Stimulated activated CD4-positive, alpha-beta T cell treated with anti-CD3 and anti-CD28 coated beads, Interleukin-12 subunit alpha, Interleukin-12 subunit beta, amount 100 ng/mL, for 24 hours (primary cell): Measurements from ENCODE around the gene COL8A1.
"Not testable (repeated sequence)": the region's sequence is repeated elsewhere in the genome, so short reads cannot be mapped to it uniquely, and the experiment has no call there.

Experiments
- DNase-seq, 2 experiments: peaks; one replicate each; pipeline ENCODE4 v3.0.0-alpha.2; 2020; ENCODE audit warnings: low read depth in 2 of 2

COL8A1 gene

GRCh38 chr3:99799422-99799821 is 161.0 kb downstream of the COL8A1 start:
- no peak for DNase-seq

- no peak for DNase-seq
Observed at GRCh38 chr3:99803297-99803696, 164.9 kb downstream of the COL8A1 start.

- DNase-seq: no peak
Observed at GRCh38 chr3:99805160-99805559, 166.8 kb downstream of the COL8A1 start.

GRCh38 chr3:99808163-99808794 is 169.9 kb downstream of the COL8A1 start:
- DNase-seq: no peak

GRCh38 chr3:99809565-99809964 is 171.2 kb downstream of the COL8A1 start:
- no peak for DNase-seq

- no peak for DNase-seq
Observed at GRCh38 chr3:99810403-99810802, 172.0 kb downstream of the COL8A1 start.

- no peak for DNase-seq
Observed at GRCh38 chr3:99817047-99817436, 178.6 kb downstream of the COL8A1 start.

GRCh38 chr3:99817437-99818240 is 179.2 kb downstream of the COL8A1 start, which contains the start of gene CMSS1:
CMSS1 (plus strand) TSS chr3:99817862.
- DNase-seq: peak; percentile 90 to 94

- DNase-seq: no peak
Observed at GRCh38 chr3:99818818-99819217, 180.4 kb downstream of the COL8A1 start.

- DNase-seq: no peak
Observed at GRCh38 chr3:99823723-99824711, 185.6 kb downstream of the COL8A1 start.

GRCh38 chr3:99825004-99825640 is 186.7 kb downstream of the COL8A1 start:
- no peak for DNase-seq

- no peak for DNase-seq
Observed at GRCh38 chr3:99829844-99830243, 191.4 kb downstream of the COL8A1 start.

- no peak for DNase-seq
Observed at GRCh38 chr3:99833617-99834205, 195.3 kb downstream of the COL8A1 start.

- DNase-seq: no peak
Observed at GRCh38 chr3:99834211-99834957, 196.0 kb downstream of the COL8A1 start.

GRCh38 chr3:99836681-99837080 is 198.3 kb downstream of the COL8A1 start:
- no peak for DNase-seq

- no peak for DNase-seq
Observed at GRCh38 chr3:99837715-99838114, 199.3 kb downstream of the COL8A1 start.

- no peak for DNase-seq
Observed at GRCh38 chr3:99838755-99839154, 200.4 kb downstream of the COL8A1 start.

GRCh38 chr3:99839613-99840012 is 201.2 kb downstream of the COL8A1 start:
- DNase-seq: no peak

- DNase-seq: not testable (repeated sequence)
Observed at GRCh38 chr3:99841949-99842348, 203.6 kb downstream of the COL8A1 start.

GRCh38 chr3:99842826-99843589 is 204.6 kb downstream of the COL8A1 start:
- DNase-seq: no peak
